ENCODE results near the gene DESI1. TPM values are rescaled to one million over a fixed set of nuclear protein-coding genes. Genes with fewer than 3 reads are reported as not detected.

The DESI1 gene
- polyA plus RNA-seq, 2 of the 4 experiments (the other 2 are of a cell fraction): 13.9 to 19.4 TPM

DNA sequence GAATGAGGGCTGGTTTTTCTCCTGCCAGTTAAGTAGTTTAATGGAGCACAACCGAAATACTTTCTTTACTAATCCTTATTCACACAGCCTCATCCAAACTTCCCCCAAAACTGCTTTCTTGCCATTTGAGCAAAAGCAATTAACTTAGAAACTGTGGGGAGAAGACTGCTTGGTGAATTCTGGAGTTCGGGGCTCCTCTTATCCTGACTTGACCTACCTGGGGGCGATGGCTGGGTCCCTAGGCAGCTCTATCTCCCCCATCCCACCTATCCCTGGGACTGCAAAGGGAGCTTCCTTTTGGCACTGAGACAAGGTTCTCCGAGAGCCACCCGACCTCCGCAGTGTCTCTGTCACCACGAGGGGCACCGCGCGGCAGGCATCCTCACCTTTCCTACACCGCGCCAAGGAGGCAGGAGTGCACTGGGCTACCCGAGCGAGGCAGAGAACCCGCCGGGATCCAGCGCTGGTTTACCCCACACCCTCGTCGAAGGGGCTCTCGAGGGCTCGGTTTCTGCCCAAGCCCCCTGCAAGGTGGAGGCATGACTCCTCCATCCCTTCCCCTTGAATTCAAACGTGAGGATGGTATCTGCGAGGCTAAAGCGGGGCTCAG is 759 bp downstream of the DESI1 start:
- FAIRE-seq (no peak), DNase-seq (ENCODE audit: low read depth in 1 of 2, low spot score in 1 of 2) (no peak), ATAC-seq (peak; percentile 60 to 65)
- ChIA-PET POLR2A (interaction anchor here (0.7 kb wide), 1 partner anchor 31 kb away, joined by 3 read pairs; the partner anchor contains the start of gene PMM1), CTCF (interaction anchor here (1.6 kb wide), 1 partner anchor 23 kb away, joined by 7 read pairs; no protein-coding TSS in a partner anchor)
- Histone ChIP-seq H3K4me1 (peaks cover 27% of the 10 kb centered on the region), H3K9me3 (no peaks in the 10 kb centered on the region), H3K4me2 (peak overlapping the region; percentile 95), H3K4me3 (peak overlapping the region; percentile 93), H3K27ac (peak overlapping the region; percentile 96 to 99)
- no peak for TF ChIP-seq RNF2 (IDR thresholded peaks at IDR 0.05; ENCODE audit: borderline replicate concordance, low read depth)
- no peak for TF ChIP-seq CBX2 (IDR thresholded peaks at IDR 0.05; ENCODE audit: borderline replicate concordance, low read depth)
- TF ChIP-seq, protein P1, sequence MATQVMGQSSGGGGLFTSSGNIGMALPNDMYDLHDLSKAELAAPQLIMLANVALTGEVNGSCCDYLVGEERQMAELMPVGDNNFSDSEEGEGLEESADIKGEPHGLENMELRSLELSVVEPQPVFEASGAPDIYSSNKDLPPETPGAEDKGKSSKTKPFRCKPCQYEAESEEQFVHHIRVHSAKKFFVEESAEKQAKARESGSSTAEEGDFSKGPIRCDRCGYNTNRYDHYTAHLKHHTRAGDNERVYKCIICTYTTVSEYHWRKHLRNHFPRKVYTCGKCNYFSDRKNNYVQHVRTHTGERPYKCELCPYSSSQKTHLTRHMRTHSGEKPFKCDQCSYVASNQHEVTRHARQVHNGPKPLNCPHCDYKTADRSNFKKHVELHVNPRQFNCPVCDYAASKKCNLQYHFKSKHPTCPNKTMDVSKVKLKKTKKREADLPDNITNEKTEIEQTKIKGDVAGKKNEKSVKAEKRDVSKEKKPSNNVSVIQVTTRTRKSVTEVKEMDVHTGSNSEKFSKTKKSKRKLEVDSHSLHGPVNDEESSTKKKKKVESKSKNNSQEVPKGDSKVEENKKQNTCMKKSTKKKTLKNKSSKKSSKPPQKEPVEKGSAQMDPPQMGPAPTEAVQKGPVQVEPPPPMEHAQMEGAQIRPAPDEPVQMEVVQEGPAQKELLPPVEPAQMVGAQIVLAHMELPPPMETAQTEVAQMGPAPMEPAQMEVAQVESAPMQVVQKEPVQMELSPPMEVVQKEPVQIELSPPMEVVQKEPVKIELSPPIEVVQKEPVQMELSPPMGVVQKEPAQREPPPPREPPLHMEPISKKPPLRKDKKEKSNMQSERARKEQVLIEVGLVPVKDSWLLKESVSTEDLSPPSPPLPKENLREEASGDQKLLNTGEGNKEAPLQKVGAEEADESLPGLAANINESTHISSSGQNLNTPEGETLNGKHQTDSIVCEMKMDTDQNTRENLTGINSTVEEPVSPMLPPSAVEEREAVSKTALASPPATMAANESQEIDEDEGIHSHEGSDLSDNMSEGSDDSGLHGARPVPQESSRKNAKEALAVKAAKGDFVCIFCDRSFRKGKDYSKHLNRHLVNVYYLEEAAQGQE (IDR thresholded peaks at IDR 0.05): no peak
- TF ChIP-seq MYC (IDR thresholded peaks at IDR 0.05; ENCODE audit: borderline replicate concordance, low read length): peak; percentile 11; the same call in 1 of the 2 replicates
- TF ChIP-seq, protein P2, sequence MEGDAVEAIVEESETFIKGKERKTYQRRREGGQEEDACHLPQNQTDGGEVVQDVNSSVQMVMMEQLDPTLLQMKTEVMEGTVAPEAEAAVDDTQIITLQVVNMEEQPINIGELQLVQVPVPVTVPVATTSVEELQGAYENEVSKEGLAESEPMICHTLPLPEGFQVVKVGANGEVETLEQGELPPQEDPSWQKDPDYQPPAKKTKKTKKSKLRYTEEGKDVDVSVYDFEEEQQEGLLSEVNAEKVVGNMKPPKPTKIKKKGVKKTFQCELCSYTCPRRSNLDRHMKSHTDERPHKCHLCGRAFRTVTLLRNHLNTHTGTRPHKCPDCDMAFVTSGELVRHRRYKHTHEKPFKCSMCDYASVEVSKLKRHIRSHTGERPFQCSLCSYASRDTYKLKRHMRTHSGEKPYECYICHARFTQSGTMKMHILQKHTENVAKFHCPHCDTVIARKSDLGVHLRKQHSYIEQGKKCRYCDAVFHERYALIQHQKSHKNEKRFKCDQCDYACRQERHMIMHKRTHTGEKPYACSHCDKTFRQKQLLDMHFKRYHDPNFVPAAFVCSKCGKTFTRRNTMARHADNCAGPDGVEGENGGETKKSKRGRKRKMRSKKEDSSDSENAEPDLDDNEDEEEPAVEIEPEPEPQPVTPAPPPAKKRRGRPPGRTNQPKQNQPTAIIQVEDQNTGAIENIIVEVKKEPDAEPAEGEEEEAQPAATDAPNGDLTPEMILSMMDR (IDR thresholded peaks at IDR 0.05): no peak
- WGBS (ENCODE audit: missing lambda C conversion rate): 6% methylated on average over 8 of the region's 24 CpGs

DNA sequence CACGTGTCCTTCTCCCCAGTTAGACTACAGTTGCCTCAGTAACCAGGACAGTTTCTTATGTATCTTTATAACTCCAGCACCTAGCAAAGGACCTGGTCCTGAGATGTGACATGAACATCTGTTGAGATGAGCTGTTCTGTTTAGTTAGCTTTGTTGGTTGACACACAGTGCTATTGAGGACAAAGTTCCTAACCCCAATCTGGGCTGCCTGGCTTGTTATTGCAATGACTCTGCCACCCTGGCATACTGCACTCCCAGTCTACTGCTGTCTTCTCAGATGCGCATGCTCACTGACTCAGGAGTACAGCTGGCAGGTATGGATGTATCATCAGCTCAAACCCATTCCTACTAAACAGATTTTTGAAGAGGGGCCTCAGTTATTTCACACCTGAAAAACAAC is 7.4 kb downstream of the DESI1 start:
- TF ChIP-seq KDM5A (IDR thresholded peaks at IDR 0.05) (no peak), NPAS2 (CRISPR knock-in tag; IDR thresholded peaks at IDR 0.05; ENCODE audit: borderline replicate concordance) (no peak), MAFK (IDR thresholded peaks at IDR 0.05; ENCODE audit: partially characterized antibody) (no peak), MAZ (IDR thresholded peaks at IDR 0.05; ENCODE audit: borderline replicate concordance, low read depth, low read length) (no peak), HOXA7 (CRISPR knock-in tag; IDR thresholded peaks at IDR 0.05) (no peak), EP300 (IDR thresholded peaks at IDR 0.05) (no peak)
- TF ChIP-seq, protein P3, sequence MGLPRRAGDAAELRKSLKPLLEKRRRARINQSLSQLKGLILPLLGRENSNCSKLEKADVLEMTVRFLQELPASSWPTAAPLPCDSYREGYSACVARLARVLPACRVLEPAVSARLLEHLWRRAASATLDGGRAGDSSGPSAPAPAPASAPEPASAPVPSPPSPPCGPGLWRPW (IDR thresholded peaks at IDR 0.05): no peak
- TF ChIP-seq, protein P4, sequence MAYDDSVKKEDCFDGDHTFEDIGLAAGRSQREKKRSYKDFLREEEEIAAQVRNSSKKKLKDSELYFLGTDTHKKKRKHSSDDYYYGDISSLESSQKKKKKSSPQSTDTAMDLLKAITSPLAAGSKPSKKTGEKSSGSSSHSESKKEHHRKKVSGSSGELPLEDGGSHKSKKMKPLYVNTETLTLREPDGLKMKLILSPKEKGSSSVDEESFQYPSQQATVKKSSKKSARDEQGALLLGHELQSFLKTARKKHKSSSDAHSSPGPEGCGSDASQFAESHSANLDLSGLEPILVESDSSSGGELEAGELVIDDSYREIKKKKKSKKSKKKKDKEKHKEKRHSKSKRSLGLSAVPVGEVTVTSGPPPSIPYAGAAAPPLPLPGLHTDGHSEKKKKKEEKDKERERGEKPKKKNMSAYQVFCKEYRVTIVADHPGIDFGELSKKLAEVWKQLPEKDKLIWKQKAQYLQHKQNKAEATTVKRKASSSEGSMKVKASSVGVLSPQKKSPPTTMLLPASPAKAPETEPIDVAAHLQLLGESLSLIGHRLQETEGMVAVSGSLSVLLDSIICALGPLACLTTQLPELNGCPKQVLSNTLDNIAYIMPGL (CRISPR knock-in tag; IDR thresholded peaks at IDR 0.05; ENCODE audit: borderline replicate concordance): no peak
- Histone ChIP-seq H3K4me2 (no peak overlapping the region), H3K9me3 (no peaks in the 10 kb centered on the region), H3K4me3 (no peak overlapping the region), H3K27ac (no peak overlapping the region), H3K4me1 (peaks cover 7% of the 10 kb centered on the region; the same call in 2 of the 3 replicates)
- CTCF ChIA-PET: interaction anchor here (0.7 to 8.6 kb wide), 2 partner anchors 16 to 188 kb away, joined by 3 to 46 read pairs; no protein-coding TSS in a partner anchor
- FAIRE-seq (no peak), DNase-seq (ENCODE audit: low read depth in 1 of 2, low spot score in 1 of 2) (no peak), ATAC-seq (no peak)
- POLR2A ChIA-PET: no interaction called here
- 94% methylated on average over 2 of the region's 2 CpGs for WGBS (ENCODE audit: missing lambda C conversion rate)

Measured in A549 (cell line).